Measurements from ENCODE around the gene SLC35F3. TPM values are rescaled to one million over a fixed set of nuclear protein-coding genes. Genes with fewer than 3 reads are reported as not detected.

SLC35F3 gene
- total and polyA plus RNA-seq, 4 donors = 0.01 to 0.37 (median 0.08) TPM; not detected in 1

DNA sequence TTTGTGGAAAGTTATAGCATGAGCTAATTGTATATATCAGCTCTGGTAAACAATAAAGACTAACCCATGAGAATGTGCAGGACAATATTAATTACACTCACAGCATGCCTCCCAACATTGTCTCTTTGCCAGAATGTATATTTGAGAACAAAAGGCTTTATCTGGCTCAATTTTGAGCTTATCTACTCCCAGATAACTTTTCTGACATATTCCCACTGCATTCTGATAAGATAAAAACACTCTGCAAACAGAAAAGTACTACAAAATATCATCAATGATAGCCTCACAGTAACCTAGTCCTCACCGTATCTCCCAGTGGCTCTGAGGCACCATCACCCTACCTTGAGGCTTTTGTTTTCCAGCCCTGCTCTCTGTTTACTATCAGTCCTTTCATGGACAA, 188.6 kb downstream of the SLC35F3 start:
- H3K9ac ChIP-seq (ENCODE audit: low read depth in 1 of 2, low read length in 2 of 2) = no peak overlapping the region
- H3K4me3 ChIP-seq (ENCODE audit: low read depth in 1 of 3, low read length in 3 of 3) = no peak overlapping the region
- H3K36me3 ChIP-seq (ENCODE audit: control insufficient read depth in 4 of 4, insufficient read depth in 3 of 4, low read depth in 1 of 4, low read length in 3 of 4) = no peaks in the 10 kb centered on the region
- H3K27ac ChIP-seq (ENCODE audit: low read depth in 1 of 2, low read length in 2 of 2) = no peak overlapping the region
- WGBS = 34% methylated on average over 1 of the region's 1 CpG
- peaks cover 0 to 4% (median under 1%) of the 10 kb centered on the region in 4 donors for H3K27me3 ChIP-seq (ENCODE audit: control insufficient read depth in 4 of 4, insufficient read depth in 4 of 4, low read length in 3 of 4)
- no peak for DNase-seq (ENCODE audit: low spot score)
- TF ChIP-seq ZBTB33 (IDR thresholded peaks at IDR 0.05) (no peak), FOXA2 (IDR thresholded peaks at IDR 0.05) (no peak), NR2F2 (IDR thresholded peaks at IDR 0.05) (no peak), ATF3 (IDR thresholded peaks at IDR 0.05) (no peak), HNF4A (conservative IDR thresholded peaks at IDR 0.05) (no peak), TAF1 (conservative IDR thresholded peaks at IDR 0.05) (no peak)
- peaks cover 3 to 16% (median 5%) of the 10 kb centered on the region in 4 donors for H3K9me3 ChIP-seq (ENCODE audit: control insufficient read depth in 4 of 4, low read length in 3 of 4)
- H3K4me1 ChIP-seq (ENCODE audit: control insufficient read depth in 4 of 4, insufficient read depth in 4 of 4, low read length in 3 of 4) = no peaks in the 10 kb centered on the region

DNA sequence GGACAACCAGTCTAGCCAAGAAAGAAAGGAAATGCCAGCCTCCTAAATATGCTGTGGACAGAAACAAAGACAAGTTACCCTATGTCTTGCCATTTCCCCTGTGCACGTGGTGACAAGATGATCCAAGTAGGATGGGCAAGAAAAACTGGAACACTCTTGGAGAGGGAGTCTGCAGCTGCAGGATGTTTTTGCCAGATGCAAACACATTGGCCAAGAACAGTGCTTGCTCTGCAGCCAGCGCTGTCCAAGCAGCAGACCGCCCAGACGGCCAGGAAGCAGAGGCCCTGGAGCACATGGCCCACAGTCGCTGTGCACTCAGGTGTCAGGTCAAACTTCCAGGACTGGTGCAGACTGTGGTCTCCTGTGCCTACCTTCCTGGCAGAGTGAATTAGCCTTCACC, 189.3 kb downstream of the SLC35F3 start:
- no peak for DNase-seq (ENCODE audit: low spot score)
- Histone ChIP-seq H3K4me3 (ENCODE audit: low read depth in 1 of 3, low read length in 3 of 3) (no peak overlapping the region), H3K4me1 (ENCODE audit: control insufficient read depth in 4 of 4, insufficient read depth in 4 of 4, low read length in 3 of 4) (no peaks in the 10 kb centered on the region), H3K9me3 (ENCODE audit: control insufficient read depth in 4 of 4, low read length in 3 of 4) (peaks cover 3 to 16% (median 5%) of the 10 kb centered on the region in 4 donors), H3K36me3 (ENCODE audit: control insufficient read depth in 4 of 4, insufficient read depth in 3 of 4, low read depth in 1 of 4, low read length in 3 of 4) (no peaks in the 10 kb centered on the region), H3K27me3 (ENCODE audit: control insufficient read depth in 4 of 4, insufficient read depth in 4 of 4, low read length in 3 of 4) (peaks cover 0 to 4% (median under 1%) of the 10 kb centered on the region in 4 donors), H3K27ac (ENCODE audit: low read depth in 1 of 2, low read length in 2 of 2) (no peak overlapping the region), H3K9ac (ENCODE audit: low read depth in 1 of 2, low read length in 2 of 2) (no peak overlapping the region)
- no peak for TF ChIP-seq REST (IDR thresholded peaks at IDR 0.05)
- TF ChIP-seq GABPA (IDR thresholded peaks at IDR 0.05 in 1 of 2, conservative IDR thresholded peaks at IDR 0.05 in 1 of 2) = no peak
- no peak for TF ChIP-seq RXRA (IDR thresholded peaks at IDR 0.05)
- TF ChIP-seq SP1 (IDR thresholded peaks at IDR 0.05) = no peak
- no peak for TF ChIP-seq FOXA2 (IDR thresholded peaks at IDR 0.05)
- TF ChIP-seq HNF4A (conservative IDR thresholded peaks at IDR 0.05) = no peak
- TF ChIP-seq ATF3 (IDR thresholded peaks at IDR 0.05) = no peak
- TF ChIP-seq, protein P1, sequence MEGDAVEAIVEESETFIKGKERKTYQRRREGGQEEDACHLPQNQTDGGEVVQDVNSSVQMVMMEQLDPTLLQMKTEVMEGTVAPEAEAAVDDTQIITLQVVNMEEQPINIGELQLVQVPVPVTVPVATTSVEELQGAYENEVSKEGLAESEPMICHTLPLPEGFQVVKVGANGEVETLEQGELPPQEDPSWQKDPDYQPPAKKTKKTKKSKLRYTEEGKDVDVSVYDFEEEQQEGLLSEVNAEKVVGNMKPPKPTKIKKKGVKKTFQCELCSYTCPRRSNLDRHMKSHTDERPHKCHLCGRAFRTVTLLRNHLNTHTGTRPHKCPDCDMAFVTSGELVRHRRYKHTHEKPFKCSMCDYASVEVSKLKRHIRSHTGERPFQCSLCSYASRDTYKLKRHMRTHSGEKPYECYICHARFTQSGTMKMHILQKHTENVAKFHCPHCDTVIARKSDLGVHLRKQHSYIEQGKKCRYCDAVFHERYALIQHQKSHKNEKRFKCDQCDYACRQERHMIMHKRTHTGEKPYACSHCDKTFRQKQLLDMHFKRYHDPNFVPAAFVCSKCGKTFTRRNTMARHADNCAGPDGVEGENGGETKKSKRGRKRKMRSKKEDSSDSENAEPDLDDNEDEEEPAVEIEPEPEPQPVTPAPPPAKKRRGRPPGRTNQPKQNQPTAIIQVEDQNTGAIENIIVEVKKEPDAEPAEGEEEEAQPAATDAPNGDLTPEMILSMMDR (IDR thresholded peaks at IDR 0.05; ENCODE audit: low read depth, low read length, missing input control) = no peak
- no peak for TF ChIP-seq FOXA1 (IDR thresholded peaks at IDR 0.05)
- no peak for TF ChIP-seq NR2F2 (IDR thresholded peaks at IDR 0.05)
- WGBS = 59% methylated on average over 5 of the region's 5 CpGs
